ENCODE results near the gene ZNF565.
A peak's percentile ranks its signal among the peaks of the same experiment; 100 is the strongest.
"Not testable (repeated sequence)": the region's sequence is repeated elsewhere in the genome, so short reads cannot be mapped to it uniquely, and the experiment has no call there.

Gene ZNF565

GRCh38 chr19:36214386-36215275 lies at the start of gene ZNF565, which contains the start of gene ZNF146:
Gene ZNF565 (minus strand): TSS chr19:36214665. CDS start chr19:36201985, 12,680 bp downstream.
Gene ZNF146 (plus strand): TSS chr19:36215106. CDS start chr19:36236441, 21,335 bp downstream.
- DNase-seq, result peak; percentile 96

DNA sequence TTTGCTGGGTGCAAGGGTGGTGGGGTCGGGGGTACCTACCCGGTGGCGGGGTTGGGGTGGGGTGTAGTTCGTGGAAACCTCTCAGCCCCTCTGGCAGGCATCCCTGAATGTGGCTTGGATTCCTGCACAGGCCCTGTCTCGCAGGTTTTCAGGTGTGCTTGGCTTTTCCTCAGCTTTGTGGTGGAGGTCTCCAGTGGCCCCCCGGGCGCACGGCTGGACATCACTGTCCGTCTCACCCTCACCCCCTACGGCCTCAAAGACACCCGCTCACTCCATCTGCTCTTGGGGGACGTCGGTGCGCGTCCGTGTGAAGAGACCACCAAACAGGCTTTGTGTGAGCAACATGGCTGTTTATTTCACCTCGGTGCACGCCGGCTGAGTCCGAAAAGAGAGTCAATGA lies 44.7 kb upstream of the ZNF565 start:
- DNase-seq, result no peak

- DNase-seq, result no peak
Measured at GRCh38 chr19:36258028-36258875, 43.8 kb upstream of the ZNF565 start.

- DNase-seq, result no peak
Measured at GRCh38 chr19:36257520-36257876, 43.0 kb upstream of the ZNF565 start.

GRCh38 chr19:36256853-36257519 lies 42.5 kb upstream of the ZNF565 start:
- DNase-seq, result no peak

DNA sequence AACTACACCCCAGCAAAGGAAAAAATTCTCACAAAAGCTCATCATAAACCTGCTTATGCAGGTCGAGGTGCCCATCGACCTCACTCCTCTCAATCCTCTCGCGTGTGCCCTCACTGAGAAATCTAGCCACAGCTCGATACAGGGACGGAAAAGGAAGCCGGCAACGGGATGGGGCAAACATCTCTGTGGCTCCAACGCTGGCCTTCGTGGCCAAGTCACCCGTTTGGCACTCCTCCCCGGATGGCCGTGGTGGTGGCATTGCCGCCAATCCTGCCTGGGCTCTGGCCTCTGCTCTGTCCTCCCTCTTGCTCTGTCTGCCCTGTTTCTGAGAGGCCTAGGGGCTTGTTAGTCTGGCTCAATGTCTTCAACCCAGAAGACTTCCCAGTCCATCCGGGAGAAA lies 41.6 kb upstream of the ZNF565 start:
- DNase-seq, result no peak

- no peak for DNase-seq
Measured at GRCh38 chr19:36255316-36255715, 40.9 kb upstream of the ZNF565 start.

- no peak for DNase-seq
Measured at GRCh38 chr19:36254848-36255247, 40.4 kb upstream of the ZNF565 start.

DNA sequence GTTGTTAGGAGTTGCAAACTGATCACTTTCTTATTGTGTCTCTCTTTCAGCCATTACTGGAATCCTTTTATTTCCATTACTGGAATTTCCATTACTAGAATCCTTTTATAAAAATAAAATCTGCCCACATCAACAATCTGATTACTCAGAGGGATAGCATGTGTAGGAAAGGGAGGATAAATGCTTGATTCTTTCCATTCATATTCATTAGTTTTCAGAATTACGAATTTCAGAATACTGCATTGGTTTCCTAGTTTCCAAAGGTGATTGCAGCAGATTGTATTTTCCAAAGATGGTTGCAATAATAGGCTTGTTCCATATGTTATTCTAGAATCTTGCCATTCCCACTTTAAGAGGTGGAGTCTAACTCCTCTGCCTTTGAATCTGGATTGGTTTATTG lies 37.6 kb upstream of the ZNF565 start:
- DNase-seq, result no peak

GRCh38 chr19:36246006-36246481 lies 31.6 kb upstream of the ZNF565 start:
- no peak for DNase-seq

DNA sequence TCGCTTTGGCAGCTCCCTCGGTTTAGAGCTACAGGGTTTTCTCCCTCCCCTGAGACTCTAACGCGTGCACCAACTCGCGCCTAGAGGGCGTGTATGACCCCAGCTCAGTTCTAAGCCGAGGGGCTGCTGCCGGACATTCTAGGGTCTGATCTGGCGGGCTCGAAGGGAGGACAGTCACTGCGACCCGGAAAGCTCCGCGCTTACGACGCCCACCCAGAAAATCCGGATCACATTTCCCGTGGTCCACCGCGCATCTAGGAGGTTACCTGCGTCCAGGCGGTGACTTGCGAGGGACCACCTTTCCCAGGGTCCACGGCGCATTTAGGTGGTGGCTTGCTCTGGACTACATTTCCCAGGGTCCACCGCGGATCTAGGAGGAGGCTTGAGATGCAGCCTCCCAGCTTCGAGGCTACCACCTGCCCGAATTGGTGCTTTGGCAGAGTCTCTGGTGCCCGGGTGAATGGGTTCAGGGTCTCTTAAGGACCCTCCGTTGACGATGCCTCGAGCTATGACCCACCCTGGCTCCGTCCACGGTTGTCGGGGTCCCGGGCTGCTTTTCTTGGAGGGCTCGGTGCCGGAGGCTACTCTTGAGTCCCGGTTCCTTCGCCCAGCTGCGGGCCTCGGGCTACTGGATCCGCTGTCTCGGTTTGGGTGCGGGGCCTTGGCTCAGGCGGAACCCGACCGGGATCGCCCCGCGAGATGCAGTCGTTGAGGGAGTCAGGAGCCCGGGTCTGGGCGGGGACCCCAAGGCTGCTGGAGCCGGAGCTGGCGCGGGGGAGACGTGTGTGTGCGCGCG lies 30.9 kb upstream of the ZNF565 start:
- no peak for DNase-seq

GRCh38 chr19:36244066-36244465 lies 29.6 kb upstream of the ZNF565 start:
- no peak for DNase-seq

DNA sequence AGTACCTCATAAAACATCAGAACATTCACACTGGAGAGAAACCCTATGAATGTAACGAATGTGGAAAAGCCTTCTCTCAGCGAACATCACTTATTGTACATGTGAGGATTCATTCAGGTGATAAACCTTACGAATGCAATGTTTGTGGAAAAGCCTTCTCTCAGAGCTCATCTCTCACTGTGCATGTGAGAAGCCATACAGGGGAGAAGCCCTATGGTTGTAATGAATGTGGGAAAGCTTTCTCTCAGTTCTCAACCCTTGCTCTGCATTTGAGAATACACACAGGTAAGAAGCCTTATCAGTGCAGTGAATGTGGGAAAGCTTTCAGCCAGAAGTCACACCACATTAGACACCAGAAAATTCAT lies 22.5 kb upstream of the ZNF565 start:
- no peak for DNase-seq

DNA sequence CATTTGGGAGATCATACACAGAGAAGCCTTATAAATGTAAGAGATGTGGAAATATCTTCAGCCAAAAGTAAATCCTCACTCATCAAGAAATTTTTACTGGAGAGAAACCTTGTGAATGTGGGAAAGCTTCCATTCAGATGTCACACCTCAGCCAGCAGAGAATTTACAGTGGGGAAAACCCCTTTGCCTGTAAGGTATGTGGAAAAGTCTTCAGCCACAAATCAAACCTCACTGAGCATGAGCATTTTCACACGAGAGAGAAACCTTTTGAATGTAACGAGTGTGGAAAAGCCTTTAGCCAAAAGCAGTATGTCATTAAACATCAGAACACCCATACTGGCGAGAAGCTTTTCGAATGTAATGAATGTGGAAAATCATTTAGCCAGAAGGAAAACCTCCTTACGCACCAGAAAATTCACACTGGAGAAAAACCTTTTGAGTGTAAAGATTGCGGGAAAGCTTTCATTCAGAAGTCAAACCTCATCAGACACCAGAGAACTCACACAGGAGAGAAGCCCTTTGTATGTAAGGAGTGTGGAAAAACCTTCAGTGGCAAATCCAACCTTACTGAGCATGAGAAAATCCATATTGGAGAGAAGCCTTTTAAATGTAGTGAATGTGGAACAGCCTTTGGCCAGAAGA lies 22.0 kb upstream of the ZNF565 start:
- no peak for DNase-seq

DNA sequence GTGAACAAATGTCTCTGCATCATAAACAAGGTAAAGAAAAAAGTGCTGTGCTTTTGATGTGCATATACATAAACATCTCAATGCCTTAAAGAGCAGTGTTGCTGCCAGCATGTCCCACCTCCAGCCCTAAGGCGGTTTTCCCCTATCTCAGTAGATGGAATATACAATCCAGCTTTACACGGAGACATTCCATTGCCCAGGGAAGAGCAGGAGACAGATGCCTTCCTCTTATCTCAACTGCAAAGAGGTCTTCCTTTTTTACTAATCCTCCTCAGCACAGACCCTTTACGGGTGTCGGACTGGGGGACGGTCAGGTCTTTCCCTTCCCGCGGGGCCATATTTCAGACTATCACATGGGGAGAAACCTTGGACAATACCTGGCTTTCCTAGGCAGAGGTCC lies 19.2 kb upstream of the ZNF565 start:
- not testable (repeated sequence) for DNase-seq

DNA sequence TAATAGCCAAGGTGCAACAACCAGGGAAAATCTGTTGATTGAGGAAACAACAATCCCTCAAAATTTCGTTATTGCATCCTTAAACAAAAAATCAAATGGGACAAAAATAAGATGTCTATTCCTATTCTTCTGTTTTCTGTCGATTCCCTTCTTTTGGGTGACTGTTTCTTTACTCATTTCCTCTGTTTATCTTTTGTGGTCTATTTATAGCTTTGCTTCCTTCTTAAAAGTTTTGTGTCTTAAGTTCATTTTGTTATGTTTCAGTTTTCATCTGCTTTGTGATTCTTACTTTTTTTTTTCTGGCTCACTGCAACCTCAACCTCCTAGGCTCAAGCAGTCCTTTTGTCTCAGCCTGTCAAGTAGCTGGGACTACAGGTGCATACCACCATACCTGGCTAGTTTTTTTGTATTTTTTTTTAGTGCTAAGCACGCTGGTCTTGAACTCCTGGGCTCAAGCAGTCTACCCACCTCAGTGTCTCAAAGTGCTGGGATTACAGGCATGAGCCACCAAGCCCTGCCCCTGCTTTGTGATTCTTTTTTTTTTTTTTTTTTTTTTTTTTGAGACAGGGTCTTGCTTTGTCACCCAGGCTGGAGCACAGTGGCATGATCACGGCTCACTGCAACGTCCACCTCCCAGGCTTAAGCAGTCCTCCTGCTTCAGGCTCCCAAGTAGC lies 10.9 kb upstream of the ZNF565 start:
- no peak for DNase-seq

GRCh38 chr19:36222503-36222902 lies 8.0 kb upstream of the ZNF565 start:
- DNase-seq, result no peak

DNA sequence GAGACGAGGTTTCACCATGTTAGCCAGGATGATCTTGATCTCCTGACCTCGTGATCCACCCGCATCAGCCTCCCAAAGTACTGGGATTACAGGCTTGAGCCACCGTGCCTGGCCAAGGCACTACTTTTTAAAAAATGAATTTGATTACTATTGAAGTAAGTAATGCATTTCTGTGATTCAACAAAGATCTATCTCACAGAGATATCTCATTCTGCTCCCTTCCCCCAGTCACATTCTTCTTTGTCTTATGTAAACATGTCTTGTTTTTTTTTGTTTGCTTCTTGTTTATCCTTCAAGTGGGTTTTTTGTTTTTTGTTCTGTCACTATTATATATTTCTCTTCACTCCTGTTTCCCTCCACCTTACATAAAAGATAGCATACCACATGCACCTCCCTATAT lies 7.0 kb upstream of the ZNF565 start:
- no peak for DNase-seq

GRCh38 chr19:36215276-36216123 lies 1.0 kb upstream of the ZNF565 start:
- no peak for DNase-seq

GRCh38 chr19:36212895-36213294 lies 1.6 kb downstream of the ZNF565 start:
- no peak for DNase-seq

Measured in GDM1 (cell line).